Activated B cell treated with CpG ODN at 0.5 μM for 24 hours (primary cell): ENCODE data around the gene LAMP5. TPM values are rescaled to one million over a fixed set of nuclear protein-coding genes. Genes with fewer than 3 reads are reported as not detected.

Experiments
- ATAC-seq: fragments of 200-7000 bp; cut with Tn5 transposase; one replicate; pipeline ENCODE4 v1.10.0; 2021; ENCODE audit warnings: low read depth, mild to moderate bottlenecking, moderate library complexity
- CTCF ChIA-PET: fragments of 350-600 bp; sonication (Branson Sonifier 250); formaldehyde crosslinking; loops from one replicate; lab custom pipeline; 2021; ENCODE audit warnings: antibody characterized with exemption; lab: Charles Lee
- POLR2A ChIA-PET: fragments of 350-600 bp; sonication (Branson Sonifier 250); formaldehyde crosslinking; loops from one replicate; lab custom pipeline; 2021; ENCODE audit warnings: antibody characterized with exemption; lab: Charles Lee
- DNase-seq: peaks from one replicate; pipeline ENCODE4 v3.0.0; 2022
- H3K27ac Mint-ChIP-seq: one replicate; pipeline ENCODE4 v1.8.0; 2020; ENCODE audit warnings: mixed read lengths
- H3K27me3 Mint-ChIP-seq: one replicate; pipeline ENCODE4 v1.8.0; 2021; ENCODE audit warnings: mixed read lengths
- H3K36me3 Mint-ChIP-seq: one replicate; pipeline ENCODE4 v1.8.0; 2021; ENCODE audit warnings: low read depth, mixed read lengths
- H3K4me1 Mint-ChIP-seq: one replicate; pipeline ENCODE4 v1.8.0; 2021; ENCODE audit warnings: mixed read lengths
- H3K4me3 Mint-ChIP-seq: one replicate; pipeline ENCODE4 v1.8.0; 2020; ENCODE audit warnings: mild to moderate bottlenecking, mixed read lengths
- H3K9me3 Mint-ChIP-seq: one replicate; pipeline ENCODE4 v1.8.0; 2020; ENCODE audit warnings: mixed read lengths
- CTCF ChIP-seq: fragments of 200-600 bp; IDR thresholded peaks from one replicate; pipeline ENCODE4 v1.8.0; 2022; ENCODE audit warnings: antibody characterized with exemption, mild to moderate bottlenecking
- intact Hi-C: fragments of 100-400 bp; cut with micrococcal nuclease; formaldehyde crosslinking; loops from one replicate; pipeline ENCODE4 v1.15.1; 2024
- total RNA-seq: library from RNA; stranded (reverse); gene quantifications from 2 replicates; pipeline ENCODE4 v1.2.3, GENCODE V29; 2022

The LAMP5 gene
- total RNA-seq, 1 donor from 2014 or later: 0.29 TPM

- ATAC-seq (no peak), DNase-seq (no peak)
- intact Hi-C loops: no loop called here
- Mint-ChIP-seq H3K36me3 (no peaks in the 10 kb centered on the region), H3K4me1 (no peaks in the 10 kb centered on the region), H3K27ac (no peak overlapping the region), H3K9me3 (no peaks in the 10 kb centered on the region), H3K27me3 (peaks cover 4% of the 10 kb centered on the region), H3K4me3 (no peak overlapping the region)
- CTCF ChIA-PET: no interaction called here
- POLR2A ChIA-PET: no interaction called here
- no peak for TF ChIP-seq CTCF
These were observed 59.2 kb downstream of the LAMP5 start for GRCh38 chr20:9573335-9574151.

GRCh38 chr20:9574181-9574580, 59.8 kb downstream of the LAMP5 start:
- Mint-ChIP-seq H3K36me3 (no peaks in the 10 kb centered on the region), H3K4me1 (no peaks in the 10 kb centered on the region), H3K9me3 (no peaks in the 10 kb centered on the region), H3K4me3 (no peak overlapping the region), H3K27me3 (peaks cover 4% of the 10 kb centered on the region), H3K27ac (no peak overlapping the region)
- DNase-seq (no peak), ATAC-seq (no peak)
- POLR2A ChIA-PET: no interaction called here
- intact Hi-C loops: no loop called here
- CTCF ChIA-PET: no interaction called here
- no peak for TF ChIP-seq CTCF

GRCh38 chr20:9574776-9575175, 60.4 kb downstream of the LAMP5 start:
- no peak overlapping the region for H3K4me3 Mint-ChIP-seq
- ATAC-seq (no peak), DNase-seq (no peak)
- H3K27ac Mint-ChIP-seq: no peak overlapping the region
- TF ChIP-seq CTCF: no peak
- H3K4me1 Mint-ChIP-seq: no peaks in the 10 kb centered on the region
- H3K27me3 Mint-ChIP-seq: peaks cover 4% of the 10 kb centered on the region
- CTCF ChIA-PET: no interaction called here
- H3K9me3 Mint-ChIP-seq: no peaks in the 10 kb centered on the region
- intact Hi-C loops: no loop called here
- POLR2A ChIA-PET: no interaction called here
- H3K36me3 Mint-ChIP-seq: no peaks in the 10 kb centered on the region

- Mint-ChIP-seq H3K9me3 (no peaks in the 10 kb centered on the region), H3K27ac (no peak overlapping the region), H3K36me3 (no peaks in the 10 kb centered on the region), H3K27me3 (peaks cover 4% of the 10 kb centered on the region), H3K4me3 (no peak overlapping the region), H3K4me1 (no peaks in the 10 kb centered on the region)
- CTCF ChIA-PET: no interaction called here
- POLR2A ChIA-PET: no interaction called here
- intact Hi-C loops: no loop called here
- no peak for TF ChIP-seq CTCF
- ATAC-seq: no peak
- no peak for DNase-seq
These were observed 61.4 kb downstream of the LAMP5 start for GRCh38 chr20:9575836-9576235.

GRCh38 chr20:9576695-9577094, 62.3 kb downstream of the LAMP5 start:
- ATAC-seq: no peak
- intact Hi-C loops: no loop called here

More at GRCh38 chr20:9576695-9577094, 62.3 kb downstream of the LAMP5 start:
- H3K4me3 Mint-ChIP-seq: no peak overlapping the region
- ChIA-PET CTCF (no interaction called here), POLR2A (no interaction called here)
- DNase-seq: no peak
- no peak for TF ChIP-seq CTCF
- no peak overlapping the region for H3K27ac Mint-ChIP-seq
- H3K27me3 Mint-ChIP-seq: peaks cover 4% of the 10 kb centered on the region
- H3K9me3 Mint-ChIP-seq: no peaks in the 10 kb centered on the region
- no peaks in the 10 kb centered on the region for H3K36me3 Mint-ChIP-seq
- H3K4me1 Mint-ChIP-seq: no peaks in the 10 kb centered on the region
